ENCODE results near the gene NCOA7.
"Not testable (repeated sequence)": the region's sequence is repeated elsewhere in the genome, so short reads cannot be mapped to it uniquely, and the experiment has no call there.

The NCOA7 gene

DNA sequence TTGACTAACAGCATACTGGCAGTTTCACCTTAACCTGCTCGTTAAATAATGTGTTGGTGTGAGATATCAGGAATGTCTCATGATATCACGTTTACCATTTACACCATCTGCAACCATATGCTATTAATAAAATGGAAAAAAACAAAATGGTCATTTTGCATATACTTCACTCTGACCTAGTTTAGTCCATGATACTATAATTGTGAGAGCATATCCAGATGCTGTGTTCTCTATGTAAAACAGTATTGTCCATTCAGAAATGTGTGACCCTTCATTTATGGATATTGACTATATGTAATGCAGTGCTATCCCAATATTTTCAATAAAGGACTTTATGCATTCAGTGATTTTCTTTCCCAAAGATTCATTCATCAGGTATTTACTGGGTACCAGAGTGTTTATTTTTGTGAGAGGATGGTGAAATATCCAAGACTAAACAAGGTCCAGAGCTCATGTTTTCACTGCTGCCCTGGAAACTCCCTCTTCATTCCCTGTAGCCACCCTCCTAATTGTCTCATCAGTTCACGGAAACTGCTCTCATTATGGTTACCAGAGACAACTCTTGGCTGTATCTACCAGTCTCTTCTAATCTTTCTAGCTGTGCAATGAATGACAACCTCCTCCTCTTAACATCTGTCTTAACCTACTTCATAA lies 140.1 kb downstream of the NCOA7 start:
- DNase-seq = no peak

DNA sequence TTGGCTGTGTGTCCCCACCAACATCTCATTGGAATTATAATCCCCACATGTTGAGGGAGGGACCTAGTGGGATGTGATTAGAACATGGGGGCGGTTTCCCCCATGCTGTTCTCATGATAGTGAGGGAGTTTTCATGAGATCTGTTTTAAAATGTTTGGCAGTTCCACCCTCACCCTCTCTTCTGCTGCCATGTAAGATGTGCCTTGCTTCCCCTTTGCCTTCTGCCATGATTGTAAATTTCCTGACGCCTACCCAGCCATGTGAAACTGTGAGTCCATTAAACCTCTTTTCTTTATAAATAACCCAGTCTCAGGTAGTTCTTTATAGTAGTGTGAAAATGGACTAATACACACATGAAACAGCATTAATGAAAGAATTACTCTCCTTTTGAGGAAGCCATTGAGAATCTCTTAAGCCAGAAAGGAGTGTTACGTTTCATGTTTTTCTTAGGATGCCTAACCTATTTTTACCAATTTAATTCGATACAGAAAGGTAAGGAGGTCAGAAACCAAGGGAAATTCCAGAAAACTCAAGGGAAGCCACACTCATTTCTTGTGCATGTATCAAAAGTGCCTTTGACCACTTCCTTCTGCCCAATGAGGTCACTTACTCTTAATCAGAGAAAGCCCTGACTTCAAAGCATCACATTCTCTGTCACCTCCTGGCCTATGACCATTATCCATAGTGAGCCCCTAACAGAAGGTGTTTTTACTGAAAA lies 141.1 kb downstream of the NCOA7 start:
- no peak for DNase-seq

DNA sequence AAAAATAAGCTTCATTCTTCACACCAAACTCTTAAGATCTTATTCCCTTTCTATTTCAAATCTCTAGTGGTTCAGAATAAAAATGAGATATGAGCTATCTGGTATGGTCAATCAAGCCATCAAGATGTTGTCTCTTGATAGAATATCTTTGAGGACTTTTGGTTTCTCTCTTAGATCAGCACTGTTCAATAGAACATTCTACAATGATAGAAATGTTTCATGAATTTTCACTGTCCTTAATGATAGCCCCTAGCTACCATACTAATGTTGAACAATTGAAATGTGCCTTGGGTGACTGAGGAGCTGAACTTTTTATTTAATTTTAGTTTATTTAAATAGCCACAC lies 141.7 kb downstream of the NCOA7 start:
- no peak for DNase-seq

DNA sequence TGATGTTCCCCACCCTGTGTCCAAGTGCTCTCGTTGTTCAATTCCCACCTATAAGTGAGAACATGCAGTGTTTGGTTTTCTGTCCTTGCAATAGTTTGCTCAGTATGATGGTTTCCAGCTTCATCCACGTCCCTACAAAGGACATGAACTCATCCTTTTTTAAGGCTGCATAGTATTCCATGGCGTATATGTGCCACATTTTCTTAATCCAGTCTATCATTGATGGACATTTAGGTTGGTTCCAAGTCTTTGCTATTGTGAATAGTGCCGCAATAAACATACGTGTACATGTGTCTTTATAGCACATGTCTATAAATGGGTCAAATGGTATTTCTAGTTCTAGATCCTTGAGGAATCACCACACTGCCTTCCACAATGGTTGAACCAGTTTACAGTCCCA lies 144.8 kb downstream of the NCOA7 start:
- not testable (repeated sequence) for DNase-seq

DNA sequence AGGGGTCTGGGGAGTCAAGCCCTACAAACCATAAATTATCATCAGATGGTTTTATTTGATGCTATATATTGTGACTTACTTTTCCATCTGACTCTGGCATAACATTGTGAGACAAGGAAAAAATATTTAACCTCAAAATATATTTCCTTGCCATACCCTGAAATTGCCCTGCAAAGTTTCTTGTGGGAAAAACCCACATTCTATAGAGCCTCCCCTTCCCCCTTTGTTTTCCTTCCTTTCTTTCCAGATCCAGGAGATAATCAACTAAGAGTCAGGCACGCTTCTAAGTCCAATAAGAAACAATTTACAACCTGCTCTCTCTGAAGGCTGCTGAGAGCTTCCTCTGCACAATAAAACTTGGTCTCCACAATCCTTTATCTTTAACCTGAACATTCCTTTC lies 148.3 kb downstream of the NCOA7 start:
- DNase-seq = no peak

DNA sequence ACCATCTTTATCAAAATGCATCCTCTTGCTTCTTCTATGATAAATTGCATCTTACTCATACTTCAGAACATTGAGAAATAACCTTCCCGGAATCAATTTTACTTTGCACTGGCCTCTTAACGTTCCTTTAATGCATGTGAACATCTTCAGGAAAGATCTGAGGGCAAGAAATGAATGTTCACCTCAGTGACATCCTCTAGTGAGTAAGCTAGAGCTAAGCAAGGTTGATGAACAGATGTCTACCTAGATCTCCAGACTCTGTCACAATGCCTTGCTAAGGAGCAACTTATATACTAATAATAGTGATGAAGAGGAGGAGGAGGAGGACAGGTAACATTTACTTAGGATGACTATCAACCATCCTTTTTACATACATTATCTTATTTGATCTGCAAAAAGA lies 149.0 kb downstream of the NCOA7 start:
- DNase-seq = no peak

DNA sequence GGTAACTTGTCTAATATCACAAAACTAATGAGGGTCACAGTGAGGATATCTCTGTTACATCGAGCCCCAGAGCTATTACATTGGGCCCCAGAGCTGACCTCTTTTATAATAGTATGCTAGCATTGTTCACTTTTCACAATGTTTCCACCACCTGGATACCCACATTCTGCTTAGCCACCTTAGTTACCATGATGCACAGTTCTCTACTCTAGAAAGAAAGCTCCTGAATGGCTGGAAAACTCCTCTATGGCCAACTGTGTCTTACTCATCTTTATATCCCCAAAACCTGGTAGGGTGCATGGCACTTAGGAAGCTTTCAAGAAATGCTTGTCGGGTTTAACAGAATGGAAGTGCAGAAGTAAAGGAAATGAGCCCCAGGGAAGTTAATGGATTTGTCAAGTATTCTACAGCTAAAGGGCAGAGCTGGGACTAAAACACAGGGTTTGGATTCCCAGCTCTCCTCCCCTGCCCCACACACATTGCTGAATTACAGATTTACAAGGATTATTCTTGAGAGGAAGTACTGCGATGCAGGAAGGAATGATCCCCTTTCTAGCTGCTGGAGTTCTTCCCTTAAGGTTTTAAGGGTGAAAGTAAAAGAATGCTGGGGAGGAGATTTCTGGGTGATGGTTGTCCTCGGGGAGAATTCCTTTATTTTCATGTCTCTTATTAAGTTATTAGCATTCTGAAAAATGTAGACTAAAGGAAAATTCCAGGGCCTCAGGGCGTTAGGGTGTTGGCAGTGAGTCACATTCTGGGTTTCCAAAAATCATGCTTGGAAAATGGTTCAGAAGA lies 149.7 kb downstream of the NCOA7 start:
- DNase-seq = no peak

DNA sequence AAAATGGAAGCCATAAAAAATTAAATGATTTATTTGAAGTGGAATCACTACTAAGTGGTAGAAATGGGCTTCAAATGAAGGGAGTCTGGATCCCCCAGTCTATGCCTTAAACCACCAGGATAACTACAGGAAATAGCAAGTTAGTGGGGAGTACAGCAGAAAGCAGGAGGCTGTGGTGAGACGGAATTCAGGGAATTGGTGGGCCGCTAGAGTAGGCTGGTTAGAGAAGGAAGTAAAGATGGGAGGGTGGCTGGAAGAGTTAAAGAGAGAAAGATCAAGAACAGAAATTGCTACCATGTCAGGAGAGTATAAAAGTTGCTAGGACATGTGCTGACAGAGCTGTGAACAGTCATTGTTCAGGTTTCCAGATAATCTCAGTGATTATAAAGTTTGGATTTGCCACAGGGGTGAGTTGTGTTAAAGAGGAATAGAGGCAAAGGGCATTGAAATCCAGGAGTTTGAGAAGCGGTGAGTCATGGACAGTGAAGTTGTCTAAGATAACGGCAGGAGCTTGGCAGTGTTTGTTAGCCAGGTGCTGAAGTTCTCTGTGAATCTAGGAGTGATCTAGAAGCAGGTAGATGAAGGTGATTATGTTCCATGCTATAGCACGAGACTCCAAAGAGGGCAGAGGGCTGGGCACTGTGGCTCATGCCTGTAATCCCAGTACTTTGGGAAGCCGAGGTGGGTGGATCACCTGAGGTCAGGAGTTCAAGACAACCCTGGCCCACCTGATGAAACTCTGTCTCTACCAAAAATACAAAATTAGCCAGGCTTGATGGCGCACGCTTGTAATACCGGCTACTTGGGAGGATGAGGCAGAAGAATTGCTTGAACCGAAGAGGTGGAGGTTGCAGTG lies 152.1 kb downstream of the NCOA7 start:
- no peak for DNase-seq

DNA sequence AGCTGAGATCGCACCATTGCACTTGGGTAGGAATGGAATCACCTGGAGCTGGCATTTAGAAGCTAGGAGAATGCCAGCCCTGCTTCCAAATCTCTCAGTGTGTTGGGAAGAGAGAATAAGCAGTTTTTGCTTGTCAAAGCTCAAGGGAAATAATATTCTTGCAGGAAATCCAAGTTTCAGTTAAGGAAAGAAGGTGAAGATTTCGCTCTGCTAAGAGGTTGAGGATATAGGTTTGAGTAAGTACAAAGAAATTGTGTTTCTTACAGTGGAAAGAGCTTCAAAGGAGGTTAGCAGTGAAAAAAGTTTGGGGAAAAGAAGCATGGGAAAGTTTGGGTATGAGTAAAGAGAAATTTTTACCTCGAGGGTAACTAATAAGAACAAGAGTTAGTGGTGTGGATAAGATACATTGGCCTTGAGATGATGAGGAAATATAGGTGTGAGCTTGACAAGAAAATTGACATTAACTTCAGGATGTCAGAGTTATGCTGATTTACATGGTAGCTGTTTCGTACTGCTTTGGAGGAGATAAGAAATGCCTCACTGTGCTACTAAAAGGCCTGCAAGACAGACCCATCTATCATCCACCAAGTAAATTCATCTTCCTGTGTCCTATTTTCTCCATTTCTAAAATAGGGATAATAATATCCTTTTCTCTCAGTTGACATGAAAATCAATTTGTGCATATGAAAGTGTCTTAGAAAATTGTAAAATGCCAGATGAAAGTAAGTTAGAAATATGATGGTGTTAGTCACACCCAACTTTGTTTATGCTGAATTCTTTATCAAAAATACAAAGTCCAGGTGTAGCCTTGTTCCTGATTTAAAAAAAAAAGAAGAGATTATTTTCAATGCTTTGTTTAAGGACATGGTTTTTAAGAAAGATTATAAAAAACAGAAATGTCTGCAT lies 153.0 kb downstream of the NCOA7 start:
- DNase-seq = no peak

DNA sequence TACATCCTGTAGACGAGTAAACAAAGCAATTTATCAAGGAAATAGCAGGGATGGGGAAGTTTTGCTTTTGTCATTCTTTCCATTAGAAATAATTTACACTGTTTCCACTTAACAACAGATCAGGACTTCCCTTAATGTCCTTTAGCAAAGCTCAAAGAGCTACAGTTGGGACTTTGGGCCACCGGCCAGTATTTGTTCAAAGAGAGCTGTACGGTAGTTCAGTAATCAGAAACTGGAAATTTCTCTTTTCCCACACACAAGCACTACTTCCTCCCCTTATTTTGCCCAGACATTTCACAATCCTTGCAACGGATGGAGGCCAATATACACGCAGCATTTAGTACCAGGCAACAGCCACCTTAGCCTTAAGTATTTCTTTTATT lies 153.7 kb downstream of the NCOA7 start:
- DNase-seq = no peak

DNA sequence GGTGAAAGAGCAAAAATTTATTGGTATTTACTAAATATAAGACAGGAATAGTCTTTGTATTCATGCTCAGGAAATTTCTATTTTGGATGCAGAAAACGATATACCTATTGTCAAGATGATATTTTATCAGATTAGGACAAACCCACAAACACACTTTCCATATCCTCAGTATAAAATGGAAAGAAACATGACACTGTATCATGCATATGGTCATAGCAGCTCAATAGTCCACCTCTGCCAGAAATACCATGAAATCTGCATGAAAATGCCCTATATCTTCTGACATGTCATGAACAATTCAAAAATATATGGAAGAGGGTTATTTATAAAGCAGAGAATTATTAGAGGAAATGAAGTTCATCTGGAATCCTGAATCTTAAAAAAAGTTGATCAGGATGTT lies 154.1 kb downstream of the NCOA7 start:
- DNase-seq = no peak

DNA sequence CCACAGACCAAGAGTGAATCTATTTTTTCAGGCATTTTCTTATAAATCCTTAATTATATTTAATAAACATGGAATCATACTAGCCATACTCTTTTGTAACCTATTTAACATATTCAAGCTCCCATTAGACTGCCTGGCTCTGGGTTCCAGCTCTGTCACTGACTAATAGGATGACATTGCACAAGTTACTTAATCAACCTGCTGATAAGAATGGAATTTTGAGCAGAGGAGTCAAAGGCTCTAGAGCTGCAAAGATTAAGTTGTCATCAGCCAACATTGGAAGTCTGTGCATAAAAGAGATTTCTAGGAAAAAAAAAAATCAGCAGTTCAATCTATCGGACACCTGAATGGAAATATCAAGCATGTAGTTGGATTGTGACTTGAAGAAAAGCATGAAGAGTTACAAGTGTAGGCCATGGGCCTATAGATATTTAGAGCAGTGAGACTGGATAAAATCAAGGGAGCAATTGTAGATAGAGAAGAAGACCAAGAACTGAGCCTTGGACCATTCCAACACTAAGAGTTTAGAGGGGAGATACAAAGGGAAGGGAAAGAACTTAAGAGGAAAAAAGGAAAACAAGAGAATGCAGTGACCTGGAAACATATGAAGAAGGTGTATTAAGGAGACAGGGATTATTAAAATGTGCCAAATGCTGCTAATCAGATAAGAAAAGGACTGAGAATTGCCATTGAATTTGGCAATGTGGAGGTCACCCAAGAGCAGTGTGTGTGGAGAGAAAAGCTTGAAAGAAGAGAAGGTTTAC lies 154.8 kb downstream of the NCOA7 start:
- no peak for DNase-seq

DNA sequence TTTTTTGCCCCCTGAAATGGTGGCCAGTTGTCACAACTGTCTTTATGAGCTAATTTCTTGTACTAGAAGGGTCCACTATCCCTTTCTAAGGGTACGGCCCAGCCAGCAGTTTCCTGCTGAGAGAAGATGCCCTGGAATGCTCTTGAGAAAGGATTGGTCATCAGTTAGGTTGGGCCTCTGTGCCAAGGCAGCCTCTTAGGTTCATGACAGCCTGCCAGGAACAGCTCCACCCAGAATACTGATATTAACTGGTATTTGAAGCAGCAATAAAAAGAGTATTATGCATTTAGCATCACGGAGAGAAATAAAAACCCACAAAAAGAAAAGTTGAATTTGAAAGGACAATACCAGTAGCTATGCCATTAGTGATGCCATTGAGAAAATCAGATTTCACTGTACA lies 156.9 kb downstream of the NCOA7 start:
- DNase-seq = no peak

DNA sequence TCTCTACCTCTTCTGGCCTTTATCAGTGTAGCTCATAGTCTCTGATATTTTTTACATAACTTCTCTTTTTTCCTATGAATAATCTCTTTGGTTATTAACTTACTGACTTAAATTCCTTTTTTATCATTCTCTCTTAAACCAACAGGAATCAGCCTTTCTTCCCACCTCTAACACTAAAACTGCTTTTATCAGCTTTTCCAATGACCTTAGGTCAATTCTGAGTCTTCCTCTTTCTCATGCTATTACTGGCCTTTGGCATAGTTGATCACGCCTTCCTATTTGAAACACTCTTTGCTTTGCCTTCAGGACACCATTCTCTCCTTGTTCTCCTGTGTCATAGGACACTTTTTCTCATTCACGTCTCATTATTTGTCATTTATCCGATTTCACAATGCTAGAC lies 157.7 kb downstream of the NCOA7 start:
- no peak for DNase-seq

DNA sequence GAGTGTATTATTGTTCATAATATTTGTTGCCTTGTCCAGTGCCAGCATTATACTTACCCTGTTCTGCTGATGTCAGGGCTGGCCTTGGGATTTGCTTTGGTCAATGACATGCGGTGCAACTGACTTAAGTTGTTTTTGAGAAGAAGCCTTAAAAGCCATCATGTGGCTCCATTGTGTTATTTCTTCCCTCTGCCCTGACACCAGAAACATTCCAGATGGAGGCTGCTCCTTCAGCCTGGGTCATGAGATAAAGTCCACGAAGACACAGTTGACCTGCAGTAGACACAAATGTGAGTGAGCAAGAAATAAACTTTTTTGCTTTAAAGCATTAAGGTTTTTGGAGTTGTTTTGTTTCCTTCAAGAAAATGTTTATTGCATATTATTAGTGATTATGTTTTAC lies 158.3 kb downstream of the NCOA7 start:
- DNase-seq = no peak

DNA sequence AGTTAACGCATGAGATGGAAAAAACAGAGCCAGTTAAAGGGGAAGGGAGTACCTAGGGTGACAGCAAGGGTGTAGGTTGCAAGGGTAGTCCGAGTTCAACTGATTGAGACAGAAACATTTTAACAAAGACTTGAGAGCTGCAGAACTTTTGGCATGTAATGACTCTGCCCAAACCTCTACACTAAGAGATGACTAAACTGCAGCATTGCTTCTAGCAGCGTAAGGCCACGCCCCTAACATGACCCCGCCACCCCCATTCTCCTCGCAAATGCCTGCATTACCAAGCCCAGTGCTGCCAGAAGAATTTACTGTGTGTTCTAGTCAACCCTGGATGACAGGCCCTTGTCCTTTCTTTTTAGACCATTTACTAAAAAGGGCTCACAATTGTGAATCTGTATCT lies 159.5 kb downstream of the NCOA7 start:
- no peak for DNase-seq

DNA sequence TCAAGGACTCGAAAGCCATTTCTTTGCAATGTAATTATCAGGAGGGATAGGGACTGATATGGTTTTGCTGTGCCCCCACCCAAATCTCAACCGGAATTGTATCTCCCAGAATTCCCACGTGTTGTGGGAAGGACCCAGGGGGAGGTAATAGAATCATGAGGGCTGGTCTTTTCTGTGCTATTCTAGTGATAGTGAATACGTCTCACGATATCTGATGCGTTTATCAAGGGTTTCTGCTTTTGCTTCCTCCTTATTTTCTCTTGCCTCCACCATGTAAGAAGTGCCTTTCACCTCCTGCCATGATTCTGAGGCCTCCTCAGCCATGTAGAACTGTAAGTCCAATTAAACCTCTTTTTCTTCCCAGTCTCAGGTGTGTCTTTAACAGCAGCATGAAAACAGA lies 160.0 kb downstream of the NCOA7 start:
- DNase-seq = not testable (repeated sequence)

DNA sequence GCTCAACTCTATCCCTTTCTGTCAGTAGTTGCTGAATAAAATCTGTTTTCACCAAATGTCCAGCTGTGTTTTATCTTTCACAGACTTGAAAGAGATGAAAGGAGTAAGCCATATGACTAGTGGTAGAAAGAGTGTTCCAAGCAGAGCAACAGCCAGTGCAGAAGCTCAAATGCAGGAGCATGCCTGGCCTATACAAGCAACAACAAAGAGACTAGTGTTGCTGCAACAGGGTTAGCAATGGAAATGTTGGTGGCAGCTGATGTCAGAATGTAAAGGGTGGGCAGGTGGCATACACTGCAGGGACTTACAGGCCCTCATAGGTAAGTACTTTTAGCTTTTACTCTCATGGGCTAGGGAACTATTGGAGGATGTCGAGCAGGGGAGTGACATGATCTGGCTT lies 160.6 kb downstream of the NCOA7 start:
- DNase-seq = no peak

DNA sequence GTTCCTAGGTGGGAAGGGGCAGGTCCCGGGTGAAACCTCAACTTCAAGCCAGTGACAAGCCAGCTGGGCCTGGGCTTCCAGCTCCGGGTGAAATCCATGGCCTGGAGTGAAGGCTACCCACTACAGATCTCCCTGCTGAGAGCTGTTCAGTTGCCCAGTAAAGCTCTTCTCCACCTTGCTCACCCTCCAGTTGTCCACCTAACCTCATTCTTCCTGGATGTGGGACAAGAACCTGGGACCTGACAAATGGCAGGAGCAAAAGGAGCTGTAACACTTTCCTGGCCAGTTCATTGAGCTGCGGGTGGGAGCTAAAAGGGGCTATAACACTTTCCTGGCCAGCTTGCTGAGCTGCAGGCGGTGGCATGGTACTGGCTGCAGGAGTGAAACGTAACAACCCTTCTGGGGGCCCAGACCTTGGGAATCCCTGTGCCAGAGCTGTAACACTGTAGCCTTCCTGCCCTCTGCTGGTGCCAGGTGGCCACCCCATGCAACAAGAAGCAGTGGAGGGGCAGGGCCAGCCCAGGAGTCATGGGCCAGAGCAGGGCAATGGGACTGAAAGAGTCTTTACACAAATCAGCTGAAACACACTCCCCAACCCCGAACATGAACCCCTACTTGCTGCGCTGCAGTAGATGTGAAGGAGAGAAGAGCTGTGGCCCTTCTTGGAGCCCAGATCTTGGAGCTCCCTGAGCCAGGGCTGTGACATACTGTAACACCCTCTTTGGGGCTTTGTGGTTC lies 162.2 kb downstream of the NCOA7 start:
- peak; percentile 30 for DNase-seq

DNA sequence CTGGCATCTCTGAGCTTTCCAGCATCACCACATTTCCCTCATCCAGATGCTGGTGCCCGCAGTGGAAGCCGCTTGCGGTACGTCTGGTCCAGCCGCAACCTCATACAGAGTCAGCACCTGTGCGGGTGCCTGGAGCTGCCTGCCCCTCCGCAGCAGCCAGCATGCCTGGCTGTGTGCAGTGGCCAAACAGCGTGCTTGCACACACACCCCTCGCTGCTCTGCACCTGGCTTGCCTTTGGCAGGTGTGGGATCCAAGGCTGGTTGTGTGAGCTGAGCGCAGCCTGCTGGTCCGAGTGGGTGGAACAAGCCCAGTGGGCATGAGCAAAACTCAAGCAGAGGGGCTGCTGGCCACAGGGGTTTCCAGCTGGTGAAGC lies 162.7 kb downstream of the NCOA7 start:
- DNase-seq = peak; percentile 41

Measured in NCI-H510A treated with DMSO at 0.1 percent for 48 hours (cell line).